ENCODE measurements around the gene CCDC66.
"Not testable (repeated sequence)": the region's sequence is repeated elsewhere in the genome, so short reads cannot be mapped to it uniquely, and the experiment has no call there.

The CCDC66 gene

DNA sequence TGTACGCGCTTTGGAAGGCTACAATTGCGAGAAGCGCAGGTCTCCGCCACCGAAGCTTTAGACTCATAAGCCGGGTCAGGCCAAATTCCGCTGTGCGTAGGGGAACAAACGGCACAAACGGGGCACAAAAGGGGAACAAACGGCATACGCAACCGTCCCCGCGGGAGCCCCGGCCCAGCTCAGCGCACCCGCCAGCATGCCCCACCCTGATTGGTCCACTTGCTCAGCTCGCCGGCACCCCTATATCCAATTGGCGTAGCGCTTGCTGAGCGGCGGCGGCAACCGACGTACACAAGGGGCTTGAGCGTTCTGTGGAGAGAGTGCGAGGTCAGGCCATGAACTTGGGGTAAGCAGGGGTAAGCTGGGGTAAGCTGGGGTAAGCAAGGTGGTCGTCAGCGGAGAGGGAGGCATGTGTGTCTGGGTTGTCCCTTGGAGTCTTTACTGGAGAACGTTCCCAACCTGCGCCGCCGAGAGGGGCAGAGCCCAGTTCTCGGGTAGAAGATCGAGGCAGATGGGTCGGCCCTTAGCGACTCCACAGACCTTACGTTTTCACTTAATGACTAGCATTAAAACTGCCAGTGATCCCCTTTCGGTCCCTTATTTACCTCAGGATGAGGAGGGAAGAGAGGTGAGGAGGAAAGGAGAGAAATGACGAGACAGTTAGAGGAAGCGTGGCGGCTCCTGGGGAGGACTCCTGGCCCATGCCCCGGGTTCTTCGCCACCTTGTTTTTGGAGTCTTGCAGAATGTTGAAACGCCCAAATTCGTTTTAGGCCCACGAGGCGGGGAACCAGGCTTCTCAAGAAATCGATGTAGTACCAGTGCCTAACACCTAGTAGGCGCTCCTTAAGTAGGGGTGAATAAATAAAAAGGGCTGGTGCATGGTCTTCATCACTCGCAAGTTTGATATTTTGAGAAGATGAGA lies at the start of gene CCDC66:
Gene CCDC66, plus strand, starts transcription at position 268 of the 923 bp plus-strand sequence. Its CDS starts 68 bp downstream, at position 336.
- DNase-seq: peak; percentile 91 to 94

DNA sequence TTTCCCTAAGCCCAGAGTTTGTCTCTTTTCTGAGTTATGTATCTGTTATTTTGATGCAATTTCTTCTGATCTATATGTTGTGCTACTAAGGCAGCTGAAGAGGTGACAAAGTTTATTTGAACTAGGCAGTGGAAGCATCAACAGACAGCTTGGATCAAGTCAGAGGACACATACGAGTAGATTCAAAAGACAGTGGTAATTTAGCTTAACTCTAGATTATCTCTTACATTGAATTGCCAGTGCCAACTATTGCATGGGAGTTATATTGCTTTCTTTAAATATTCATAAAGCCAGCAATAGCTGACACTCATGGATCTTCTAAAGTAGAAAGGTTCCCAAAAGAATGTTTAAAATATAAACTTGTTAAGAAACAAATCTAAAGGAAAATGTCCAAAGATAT lies 37.3 kb upstream of the CCDC66 start:
- no peak for DNase-seq

DNA sequence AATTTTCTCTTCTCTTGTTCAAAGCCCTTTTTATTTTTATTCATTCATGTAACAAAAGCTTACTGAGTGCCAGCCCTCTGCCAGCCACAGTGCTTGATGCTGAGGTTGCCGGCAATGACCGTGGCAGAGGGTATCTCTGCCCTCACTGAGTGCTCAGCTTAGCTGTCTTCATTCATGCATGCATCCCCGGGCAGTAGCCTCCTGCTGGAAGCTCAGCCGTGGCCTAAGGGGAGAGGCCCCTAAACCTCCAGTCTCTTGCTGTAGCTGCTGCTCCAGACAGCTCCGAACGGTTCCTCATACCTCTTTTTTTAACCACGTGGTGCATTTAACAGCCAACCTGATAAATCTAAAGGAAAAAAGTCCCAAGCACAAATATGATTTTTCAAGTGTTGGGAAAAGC lies 34.6 kb upstream of the CCDC66 start:
- no peak for DNase-seq

DNA sequence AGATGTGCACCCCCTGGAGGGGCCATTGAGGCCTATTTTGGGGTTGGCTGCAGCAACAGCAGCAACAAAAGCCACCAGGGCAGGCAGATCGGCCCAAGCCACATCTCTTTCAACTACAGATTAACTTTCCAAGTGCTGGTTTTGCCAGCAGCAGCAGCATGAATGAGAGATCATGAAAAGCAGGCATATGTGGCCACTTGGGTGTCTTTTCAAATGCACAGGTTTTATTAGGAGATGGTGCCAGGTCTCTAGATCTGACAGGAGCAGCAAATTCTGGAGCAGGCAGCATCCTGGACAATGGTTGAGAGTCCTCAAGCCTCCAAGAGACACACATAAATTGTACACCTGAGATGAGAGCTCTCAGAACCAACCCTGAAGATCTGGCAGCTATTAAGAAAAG lies 31.7 kb upstream of the CCDC66 start:
- DNase-seq: no peak

DNA sequence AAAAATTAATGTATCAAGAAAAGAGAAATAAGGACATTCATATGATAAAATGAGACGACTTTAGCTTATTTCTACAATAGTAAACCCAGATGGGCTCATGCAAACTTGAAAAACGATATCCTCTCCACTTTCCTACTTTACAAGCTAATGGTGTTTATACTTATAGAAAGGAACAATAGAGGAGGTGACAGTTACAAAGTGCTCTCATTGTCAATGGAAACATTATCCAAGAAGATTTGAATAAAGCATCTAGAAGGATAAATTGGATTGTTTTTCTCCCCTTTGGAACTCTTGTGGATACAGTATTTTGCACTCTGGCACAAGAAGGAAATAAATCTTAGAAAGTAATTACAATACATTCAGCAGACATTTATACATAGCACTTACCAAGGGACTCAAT lies 20.2 kb upstream of the CCDC66 start:
- DNase-seq: no peak

DNA sequence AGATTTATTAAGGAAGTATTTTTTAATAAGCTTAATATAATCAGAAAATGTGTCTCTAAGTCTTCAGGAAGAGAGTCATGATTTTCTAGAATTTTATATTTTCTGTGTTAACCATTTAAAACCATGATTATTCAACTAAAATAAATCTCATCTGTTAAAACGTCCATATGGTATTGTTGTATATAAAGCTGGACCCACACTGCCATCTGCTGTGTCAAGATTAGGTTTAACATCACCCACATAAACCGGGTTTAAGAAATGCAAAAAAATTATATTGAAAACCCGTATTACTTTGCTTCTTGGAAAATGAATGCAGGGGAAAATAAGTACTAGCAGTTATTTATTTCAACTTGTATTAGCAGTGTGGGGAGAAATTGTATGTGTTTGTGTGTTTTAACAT lies 9.5 kb upstream of the CCDC66 start:
- no peak for DNase-seq

DNA sequence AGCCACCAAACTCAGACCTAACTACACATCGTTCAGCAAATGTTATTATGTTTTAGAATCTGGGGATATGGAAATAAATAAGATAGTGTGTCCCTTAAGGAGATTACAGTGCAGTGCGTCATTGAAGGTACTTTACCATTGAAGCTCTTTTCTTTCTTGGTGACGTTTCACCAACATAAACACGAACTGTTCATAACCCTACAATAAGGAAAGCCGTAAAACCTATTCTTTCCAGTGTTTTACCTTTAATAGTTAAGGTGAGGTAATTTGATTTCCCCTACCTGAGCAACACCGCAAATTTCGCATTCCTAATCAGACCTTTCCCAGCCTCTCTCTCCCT lies 826 bp downstream of the CCDC66 start:
- DNase-seq: no peak

DNA sequence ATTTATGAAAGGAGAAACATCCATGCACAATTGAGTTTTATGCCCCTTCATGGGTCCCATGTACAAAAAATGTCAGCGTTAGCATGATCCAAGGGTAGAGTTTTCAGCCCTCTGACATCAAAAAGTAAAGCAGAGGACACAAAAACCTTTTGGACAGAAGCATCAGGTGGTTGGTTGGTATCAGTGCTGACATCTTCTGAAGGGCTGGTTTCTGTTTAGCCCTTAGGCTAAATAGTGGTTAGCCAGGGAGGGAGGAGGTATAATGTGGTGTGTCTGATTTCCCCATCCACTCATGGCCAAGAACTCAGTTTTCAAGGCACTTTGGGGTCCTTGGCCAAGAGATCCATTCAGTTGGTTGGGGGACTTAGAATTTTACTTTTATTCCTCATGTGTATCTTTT lies 16.5 kb downstream of the CCDC66 start:
- DNase-seq: no peak

DNA sequence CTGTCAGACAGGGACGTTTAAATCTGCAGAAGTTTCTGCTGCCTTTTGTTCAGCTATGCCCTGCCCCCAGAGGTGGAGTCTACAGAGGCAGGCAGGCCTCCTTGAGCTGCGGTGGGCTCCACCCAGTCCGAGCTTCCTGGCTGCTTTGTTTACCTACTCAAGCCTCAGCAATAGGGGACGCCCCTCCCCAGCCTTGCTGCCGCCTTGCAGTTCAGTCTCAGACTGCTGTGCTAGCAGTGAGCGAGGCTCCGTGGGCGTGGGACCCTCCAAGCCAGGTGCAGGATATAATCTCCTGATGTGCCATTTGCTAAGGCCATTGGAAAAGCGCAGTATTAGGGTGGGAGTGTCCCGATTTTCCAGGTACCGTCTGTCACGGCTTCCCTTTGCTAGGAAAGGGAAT lies 25.0 kb downstream of the CCDC66 start:
- not testable (repeated sequence) for DNase-seq

DNA sequence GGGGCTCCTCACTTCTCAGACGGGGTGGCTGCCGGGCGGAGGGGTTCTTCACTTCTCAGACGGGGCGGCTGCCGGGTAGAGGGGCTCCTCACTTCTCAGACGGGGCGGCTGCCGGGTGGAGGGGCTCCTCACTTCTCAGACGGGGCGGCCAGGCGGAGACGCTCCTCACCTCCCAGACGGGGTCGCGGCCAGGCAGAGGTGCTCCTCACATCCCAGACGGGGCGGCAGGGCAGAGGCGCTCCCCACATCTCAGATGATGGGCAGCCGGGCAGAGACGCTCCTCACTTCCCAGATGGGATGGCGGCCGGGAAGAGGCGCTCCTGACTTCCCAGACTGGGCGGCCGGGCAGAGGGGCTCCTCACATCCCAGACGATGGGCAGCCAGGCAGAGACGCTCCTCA lies 27.3 kb downstream of the CCDC66 start:
- not testable (repeated sequence) for DNase-seq

DNA sequence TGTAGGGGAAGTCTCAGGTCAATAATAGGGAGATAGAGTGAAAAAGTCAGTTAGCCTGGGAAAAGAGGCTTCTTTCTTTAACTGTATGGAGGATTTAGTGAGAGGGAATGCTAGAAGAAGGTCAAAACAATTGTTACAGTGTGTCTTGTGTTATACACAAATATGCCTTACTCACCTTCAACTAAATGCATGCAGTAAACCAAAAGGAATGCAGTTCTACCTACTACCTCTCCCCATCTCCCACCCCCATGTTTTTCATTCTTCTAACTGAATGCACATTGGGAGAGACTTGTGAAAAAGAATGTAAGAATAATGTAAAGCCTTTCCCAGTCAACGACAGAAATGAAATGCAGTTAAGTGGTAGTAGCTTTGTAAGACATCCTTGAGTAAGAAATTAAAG lies 33.8 kb downstream of the CCDC66 start:
- DNase-seq: no peak

DNA sequence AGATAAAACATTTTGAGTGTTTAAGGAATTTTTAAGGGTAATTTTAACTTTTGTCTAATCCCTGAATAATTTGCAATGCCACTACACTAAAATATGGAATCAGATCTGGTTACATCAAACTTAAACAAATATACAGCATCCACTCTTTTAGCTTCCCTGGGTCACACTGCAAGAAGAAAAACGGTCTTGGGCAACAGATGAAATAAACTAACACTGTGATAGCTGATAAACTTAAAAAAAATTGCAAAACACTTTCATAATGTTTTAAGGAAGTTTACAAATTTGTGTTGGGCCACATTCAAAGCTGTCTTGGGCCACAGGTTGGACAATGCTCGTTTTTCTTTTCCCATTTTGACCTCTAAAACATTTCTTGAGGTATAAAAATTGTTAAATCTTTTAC lies 34.3 kb downstream of the CCDC66 start:
- DNase-seq: peak; percentile 14 to 58

DNA sequence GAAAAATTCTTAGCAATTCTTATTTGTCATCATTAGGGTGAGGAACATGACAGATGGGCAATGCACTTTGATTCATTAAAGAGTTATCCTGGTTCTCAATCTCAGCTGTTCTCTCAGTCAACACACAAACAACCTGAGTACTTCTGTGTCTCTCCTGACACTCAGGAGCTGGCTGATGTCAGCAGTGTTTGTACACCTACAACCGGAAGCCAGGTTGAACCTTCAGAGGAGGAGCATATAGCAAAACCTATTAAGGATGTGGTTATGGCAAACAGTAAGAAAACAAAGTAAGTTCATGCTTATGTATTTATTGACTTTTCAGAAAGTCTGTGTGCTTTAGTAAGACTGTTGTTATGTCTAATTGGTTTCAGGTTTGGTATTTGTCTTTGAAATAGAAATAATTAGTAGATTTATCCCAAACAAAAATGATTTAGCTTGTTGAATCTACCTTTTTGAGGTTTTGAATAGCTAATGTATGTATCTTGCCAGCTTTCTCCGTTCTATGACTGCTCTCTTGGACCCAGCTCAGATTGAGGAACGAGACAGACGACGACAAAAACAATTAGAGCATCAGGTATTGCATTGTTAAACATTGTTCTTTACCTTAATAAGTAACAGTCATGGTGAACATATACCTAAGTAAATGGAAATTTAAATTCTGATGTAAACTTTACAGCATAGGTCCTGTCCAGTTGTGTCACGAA lies 36.6 kb downstream of the CCDC66 start:
- no peak for DNase-seq

DNA sequence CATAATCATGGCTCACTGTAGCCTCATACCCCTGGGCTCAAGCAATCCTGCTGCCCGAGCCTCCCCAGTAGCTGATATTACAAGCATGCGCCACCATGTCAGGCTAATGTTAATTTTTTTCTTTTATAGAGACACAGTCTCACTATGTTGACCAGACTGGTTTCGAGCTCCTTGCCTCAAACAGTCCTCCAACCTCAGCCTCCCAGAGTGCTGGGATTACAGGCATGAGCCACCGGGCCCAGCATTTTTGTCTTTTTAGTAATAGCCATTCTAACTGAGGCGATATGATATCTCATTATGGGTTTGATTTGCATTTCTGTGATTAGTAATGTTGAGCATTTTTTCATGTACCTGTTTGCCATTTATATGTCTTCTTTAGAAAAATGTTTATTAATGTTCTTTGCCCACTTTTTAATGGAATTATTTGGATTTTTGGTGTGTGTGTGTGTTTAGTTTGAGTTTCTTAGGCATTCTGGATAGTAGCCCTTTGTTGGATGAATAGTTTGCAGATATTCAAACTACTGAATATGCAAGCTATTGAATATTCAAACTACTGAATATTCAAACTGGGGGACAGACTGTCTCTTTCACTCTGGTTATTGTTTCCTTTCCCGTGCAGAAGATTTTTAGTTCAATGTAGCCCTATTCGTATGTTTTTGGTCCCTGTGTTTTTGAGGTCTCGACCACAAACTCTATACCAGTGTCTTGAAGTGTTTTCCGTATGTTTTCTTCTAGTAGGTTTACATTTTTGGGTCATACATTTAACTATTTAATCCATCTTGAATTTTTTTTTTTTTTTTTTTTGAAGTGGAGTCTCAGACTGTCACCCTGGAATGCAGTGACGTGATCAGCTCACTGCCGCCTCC lies 39.2 kb downstream of the CCDC66 start:
- DNase-seq: no peak

DNA sequence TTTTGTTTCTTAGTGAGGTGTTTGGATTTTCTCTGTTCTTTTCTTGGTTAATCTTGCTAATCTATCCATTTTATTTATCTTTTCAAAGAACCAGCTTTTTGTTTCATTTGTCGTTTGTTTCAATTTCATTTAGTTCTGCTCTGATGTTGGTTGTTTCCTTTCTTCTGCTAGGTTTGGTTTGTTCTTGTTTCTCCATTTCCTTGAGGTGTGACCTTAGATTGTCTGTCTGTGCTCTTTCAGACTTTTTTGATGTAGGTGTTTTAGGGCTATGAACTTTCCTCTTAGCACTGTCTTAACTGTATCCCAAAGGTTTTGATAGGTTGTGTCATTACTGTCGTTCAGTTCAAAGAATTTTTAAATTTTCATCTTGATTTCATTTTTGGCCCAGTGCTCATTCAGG lies 51.5 kb downstream of the CCDC66 start:
- DNase-seq: not testable (repeated sequence)

DNA sequence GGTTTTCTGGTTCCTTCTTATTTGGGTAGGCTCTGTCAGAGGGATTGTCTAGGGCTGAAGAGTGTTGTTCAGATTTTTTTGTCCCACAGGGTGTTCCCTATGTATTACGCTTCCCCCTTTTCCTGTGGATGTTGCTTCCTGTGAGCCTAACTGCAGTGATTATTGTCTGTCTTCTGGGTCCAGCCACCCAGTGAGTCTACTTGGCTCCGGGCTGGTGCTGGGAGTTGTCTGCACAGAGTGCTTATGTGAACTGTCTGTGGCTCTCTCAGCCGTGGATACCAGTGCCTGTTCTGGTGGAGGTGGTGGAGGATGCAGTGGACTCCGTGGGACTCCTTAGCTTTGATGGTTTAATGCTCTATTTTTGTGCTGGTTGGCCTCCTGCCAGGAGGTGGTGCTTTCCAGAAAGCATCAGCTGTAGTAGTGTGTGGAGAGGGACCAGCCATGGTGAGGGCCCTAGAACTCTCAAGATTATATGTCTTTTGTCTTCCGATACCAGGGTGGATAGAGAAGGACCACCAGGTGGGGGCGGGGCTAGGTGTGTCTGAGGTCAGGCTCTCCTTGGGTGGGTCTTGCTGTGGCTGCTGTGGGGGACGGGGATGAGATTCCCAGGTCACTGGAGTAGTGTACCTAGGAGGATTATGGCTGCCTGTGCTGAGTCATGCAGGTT lies 53.8 kb downstream of the CCDC66 start:
- DNase-seq: no peak

DNA sequence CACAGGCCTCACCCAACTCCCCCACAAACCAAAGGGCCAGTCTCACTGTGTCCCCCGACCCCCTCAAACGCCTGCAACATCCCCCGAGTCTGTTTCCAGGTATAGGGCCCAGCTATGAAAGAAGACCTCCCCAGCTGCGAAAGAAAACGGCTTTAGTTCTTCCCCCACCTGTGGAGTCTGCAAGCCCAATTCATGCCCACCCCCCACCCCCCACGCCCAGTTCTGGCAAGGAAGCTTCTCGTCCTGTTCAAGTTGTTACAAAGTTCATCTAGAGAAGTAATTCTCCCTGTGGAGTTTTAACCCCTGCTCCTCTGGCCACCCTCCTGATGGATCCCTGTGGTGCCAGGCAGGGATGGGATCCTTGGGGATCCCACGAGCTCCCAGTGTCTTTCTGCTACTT lies 54.4 kb downstream of the CCDC66 start:
- DNase-seq: no peak

DNA sequence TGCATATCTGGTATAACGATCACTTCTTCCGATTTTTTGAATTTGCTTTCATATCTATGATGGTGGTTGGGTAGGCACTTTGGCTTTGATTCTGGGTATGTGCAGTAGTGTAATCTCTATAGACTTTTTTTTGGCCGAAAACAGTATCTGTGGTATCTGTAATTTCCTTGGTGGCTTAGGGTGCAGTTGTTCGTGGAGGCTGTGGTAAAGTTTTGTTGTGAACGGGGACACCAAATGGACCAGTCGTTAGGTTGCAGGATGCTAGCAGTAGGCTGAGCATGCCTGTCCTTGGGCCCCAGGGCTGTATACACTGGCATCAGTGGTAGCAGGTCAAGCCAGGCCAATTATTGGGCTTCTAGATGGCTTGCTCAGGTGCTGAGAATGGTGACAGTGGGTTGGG lies 55.2 kb downstream of the CCDC66 start:
- no peak for DNase-seq

DNA sequence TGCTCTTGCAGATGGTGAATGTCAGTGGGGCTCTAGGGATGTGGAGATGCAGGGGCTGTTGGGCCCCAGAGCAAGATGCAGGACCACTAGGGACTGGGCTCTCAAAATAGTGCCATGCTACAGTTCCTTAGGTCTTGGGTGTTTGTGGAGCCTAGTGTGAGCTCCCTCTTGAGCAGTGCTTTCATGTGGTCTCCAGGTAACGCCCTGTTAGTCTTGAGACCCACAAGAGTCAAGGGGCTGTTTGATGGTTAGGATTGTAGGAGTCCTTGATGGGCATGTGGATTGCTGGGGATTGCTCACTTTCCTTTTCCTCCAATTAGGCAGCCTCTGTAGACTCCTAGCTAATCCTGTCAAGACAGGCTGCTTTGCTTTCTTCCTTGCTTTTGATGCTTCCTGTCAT lies 56.0 kb downstream of the CCDC66 start:
- no peak for DNase-seq

DNA sequence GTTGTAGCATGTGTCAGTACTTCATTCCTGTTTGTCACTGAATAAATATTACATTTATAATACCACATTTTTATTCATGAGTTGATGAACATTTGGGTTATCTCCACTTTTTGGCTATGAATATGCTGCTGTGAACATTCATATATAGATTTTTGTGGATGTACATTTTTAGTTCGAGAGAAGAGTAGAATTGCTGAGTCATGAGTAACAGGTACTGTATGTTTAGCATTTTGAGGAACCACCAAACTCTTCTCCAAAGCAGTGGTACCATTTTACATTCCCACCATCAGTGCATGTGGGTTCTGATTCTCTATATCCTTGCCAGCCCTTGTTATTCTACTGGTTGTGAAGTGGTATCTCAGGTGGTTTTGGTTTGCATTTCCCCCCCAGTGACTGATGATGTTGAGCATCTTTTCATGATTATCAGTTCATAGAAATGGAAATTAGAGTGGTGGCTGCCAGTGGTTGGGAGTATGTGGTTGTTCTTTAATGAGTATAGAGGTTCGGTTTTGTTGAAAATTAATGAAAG lies 59.6 kb downstream of the CCDC66 start:
- no peak for DNase-seq

DNA sequence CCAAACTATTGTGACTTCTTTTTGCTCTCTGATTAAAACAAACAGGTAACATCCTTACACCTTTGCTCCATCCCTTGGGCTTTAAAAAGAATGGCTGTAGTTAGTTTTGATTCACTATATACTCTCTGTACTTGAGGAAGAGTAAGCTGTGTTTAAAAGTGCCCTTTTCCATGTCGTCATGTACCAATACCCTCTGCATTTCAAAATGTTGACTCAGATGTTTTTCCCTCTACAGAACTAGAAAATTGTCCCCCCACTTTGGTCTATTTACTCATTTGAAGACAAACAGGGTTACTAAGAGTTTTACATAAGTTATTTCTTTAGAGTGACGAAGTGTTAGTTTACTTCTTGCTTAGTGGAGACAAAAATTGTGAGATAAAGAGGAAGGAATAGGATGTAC lies 63.4 kb downstream of the CCDC66 start:
- DNase-seq: no peak

DNA sequence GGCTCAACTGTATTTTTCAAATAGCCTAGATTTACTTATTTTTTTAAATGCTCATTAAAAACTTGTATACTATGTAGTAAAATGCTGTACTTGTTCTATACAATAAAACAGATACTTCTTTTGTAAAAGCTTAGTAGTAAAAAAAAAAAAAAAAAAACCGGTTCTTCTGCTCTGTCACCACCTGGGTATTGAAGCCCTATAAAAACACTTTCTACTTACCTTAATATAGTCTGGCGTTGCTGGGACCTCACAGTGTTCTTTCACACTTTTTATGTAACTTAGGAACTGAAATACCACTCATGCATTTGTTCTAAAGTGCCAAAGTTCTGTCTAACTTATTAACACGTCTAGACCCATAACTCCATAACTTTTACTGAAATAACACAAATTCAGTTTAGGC lies 64.7 kb downstream of the CCDC66 start:
- no peak for DNase-seq

DNA sequence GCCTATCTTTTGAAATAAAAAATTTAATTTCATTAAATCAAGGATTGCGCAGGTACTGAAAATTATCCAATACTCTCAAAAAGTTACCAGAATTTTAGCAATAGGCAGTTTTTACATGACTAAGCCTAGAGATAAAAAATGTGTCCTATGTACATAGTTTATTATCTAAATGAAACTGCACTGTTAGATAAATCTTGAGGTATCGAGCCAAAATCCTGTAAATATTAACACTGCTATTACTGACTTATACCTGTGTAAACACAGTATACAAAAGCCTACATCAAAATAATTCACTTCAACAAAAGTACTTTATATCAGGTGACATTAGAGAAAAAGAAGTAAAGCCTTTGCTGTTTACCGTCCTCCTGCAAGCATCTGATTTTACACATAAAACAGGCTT lies 65.4 kb downstream of the CCDC66 start:
- no peak for DNase-seq

Data from inflammatory macrophage treated with lipopolysaccharide for 1 hour (primary cell).